Fibroblast of skin of scalp (primary cell): ENCODE data around the gene RARRES1.

Experiments used
- DNase-seq: peaks from one replicate; pipeline ENCODE4 v3.0.0-alpha.2; 2013

Gene RARRES1

GRCh38 chr3:158765518-158766205 is 33.4 kb upstream of the RARRES1 start:
- no peak for DNase-seq

GRCh38 chr3:158763421-158763820 is 31.2 kb upstream of the RARRES1 start:
- DNase-seq, result no peak

- DNase-seq, result no peak
Measured at GRCh38 chr3:158762701-158763100, 30.4 kb upstream of the RARRES1 start.

GRCh38 chr3:158761350-158761749 is 29.1 kb upstream of the RARRES1 start:
- no peak for DNase-seq

- no peak for DNase-seq
Measured at GRCh38 chr3:158755421-158755820, 23.2 kb upstream of the RARRES1 start.

GRCh38 chr3:158753854-158754253 is 21.6 kb upstream of the RARRES1 start:
- DNase-seq, result no peak

GRCh38 chr3:158751316-158751715 is 19.1 kb upstream of the RARRES1 start:
- DNase-seq, result no peak

GRCh38 chr3:158750016-158750415 is 17.8 kb upstream of the RARRES1 start:
- no peak for DNase-seq

- no peak for DNase-seq
Measured at GRCh38 chr3:158749526-158749925, 17.3 kb upstream of the RARRES1 start.

- DNase-seq, result peak; percentile 38
Measured at GRCh38 chr3:158748237-158748828, 16.1 kb upstream of the RARRES1 start.

- no peak for DNase-seq
Measured at GRCh38 chr3:158747417-158747816, 15.2 kb upstream of the RARRES1 start.

GRCh38 chr3:158745551-158745950 is 13.3 kb upstream of the RARRES1 start:
- DNase-seq, result no peak

GRCh38 chr3:158744567-158745288 is 12.5 kb upstream of the RARRES1 start:
- DNase-seq, result no peak

- DNase-seq, result no peak
Measured at GRCh38 chr3:158743664-158744566, 11.7 kb upstream of the RARRES1 start.

- DNase-seq, result peak; percentile 62
Measured at GRCh38 chr3:158742871-158743663, 10.8 kb upstream of the RARRES1 start.

- DNase-seq, result no peak
Measured at GRCh38 chr3:158739661-158740060, 7.4 kb upstream of the RARRES1 start.

GRCh38 chr3:158739078-158739477 is 6.8 kb upstream of the RARRES1 start:
- DNase-seq, result no peak

GRCh38 chr3:158738653-158739052 is 6.4 kb upstream of the RARRES1 start:
- DNase-seq, result no peak

- no peak for DNase-seq
Measured at GRCh38 chr3:158737976-158738615, 5.8 kb upstream of the RARRES1 start.

- DNase-seq, result no peak
Measured at GRCh38 chr3:158737410-158737809, 5.2 kb upstream of the RARRES1 start.

GRCh38 chr3:158735296-158736033 is 3.2 kb upstream of the RARRES1 start:
- DNase-seq, result no peak
